Right lobe of liver (tissue), 4 donors: ENCODE measurements around the gene ATF2.

Experiments used
- CTCF ChIP-seq, 4 donors: fragments of 200-600 bp in 3 of 4; fragments of 450-650 bp in 1 of 4; IDR thresholded peaks; one replicate each; pipeline versions ENCODE4 v1.5.1 to v1.8.0; 2016 to 2022; ENCODE audit warnings: antibody characterized with exemption in 4 of 4, mild to moderate bottlenecking in 2 of 4
- POLR2A ChIP-seq: fragments of 450-650 bp; IDR thresholded peaks from one replicate; pipeline ENCODE4 v1.6.1; 2017; ENCODE audit warnings: antibody characterized with exemption, mild to moderate bottlenecking
- donor health status: DM: no; HTN: no; CAD: no.
- donor health status: DM: no; HTN: no; CAD: no.
- donor health status: DM: no; HTN: yes; CAD: no.

GRCh38 chr2:175158894-175159293 lies 9.1 kb downstream of the ATF2 start:
- no peak for TF ChIP-seq CTCF (IDR thresholded peaks at IDR 0.05)
- no peak for TF ChIP-seq POLR2A
